Suppressor macrophage treated with lipopolysaccharide for 4 hours (primary cell): ENCODE results near the gene AASS.

ENCODE experiments used
- DNase-seq: peaks from one replicate; pipeline ENCODE4 v3.0.0-alpha.2; 2020

AASS gene

GRCh38 chr7:122035876-122036275 lies 108.2 kb downstream of the AASS start:
- no peak for DNase-seq

- no peak for DNase-seq
Measured at GRCh38 chr7:122033641-122034040, 110.4 kb downstream of the AASS start.

GRCh38 chr7:122027058-122027457 lies 117.0 kb downstream of the AASS start:
- no peak for DNase-seq
